OCI-LY1 (cell line): ENCODE results near the gene DENND1B.

ENCODE experiments used
- H2AFZ ChIP-seq: fragments of 200-600 bp; sonication (generic), shearing (Covaris generic); 2 replicates; pipeline ENCODE4 v1.6.0; 2014; ENCODE audit warnings: antibody characterized with exemption, mild to moderate bottlenecking, low read length
- H3F3A ChIP-seq: fragments of 200-600 bp; sonication (generic), shearing (Covaris generic); 2 replicates; pipeline ENCODE4 v1.6.0; 2014; ENCODE audit warnings: mild to moderate bottlenecking, antibody characterized with exemption, low read length, moderate library complexity; ENCODE audit not compliant: insufficient read depth
- H3K27ac ChIP-seq: fragments of 200-600 bp; sonication (generic); 2 replicates; pipeline ENCODE4 v1.5.1; 2014; ENCODE audit warnings: low read length, mixed run types, mild to moderate bottlenecking, low read depth; ENCODE audit not compliant: poor library complexity, severe bottlenecking
- H3K27me3 ChIP-seq: fragments of 200-600 bp; sonication (generic); 2 replicates; pipeline ENCODE4 v1.6.0; 2014; ENCODE audit warnings: antibody characterized with exemption, mild to moderate bottlenecking, low read length, moderate library complexity; ENCODE audit not compliant: insufficient read depth
- H3K36me3 ChIP-seq: fragments of 200-600 bp; sonication (generic); 2 replicates; pipeline ENCODE4 v1.6.1; 2014; ENCODE audit warnings: mild to moderate bottlenecking, antibody characterized with exemption, low read length, moderate library complexity, mixed read lengths; ENCODE audit not compliant: insufficient read depth
- H3K4me1 ChIP-seq: fragments of 200-600 bp; sonication (generic); 2 replicates; pipeline ENCODE4 v1.5.1; 2014; ENCODE audit warnings: mild to moderate bottlenecking, low read length, moderate library complexity; ENCODE audit not compliant: insufficient read depth, severe bottlenecking
- H3K4me2 ChIP-seq: fragments of 200-600 bp; sonication (generic), shearing (Covaris generic); 2 replicates; pipeline ENCODE4 v1.6.1; 2014; ENCODE audit warnings: low read length
- H3K4me3 ChIP-seq: fragments of 200-600 bp; sonication (generic); 2 replicates; pipeline ENCODE4 v1.5.1; 2014; ENCODE audit warnings: low read length, low read depth, mild to moderate bottlenecking, mixed read lengths; ENCODE audit not compliant: poor library complexity, severe bottlenecking
- H3K79me2 ChIP-seq: fragments of 200-600 bp; shearing (Covaris generic); 2 replicates; pipeline ENCODE4 v1.6.1; 2016; ENCODE audit warnings: mixed run types, low read length, mixed read lengths; ENCODE audit not compliant: insufficient read depth
- H3K9ac ChIP-seq: fragments of 200-600 bp; sonication (generic), shearing (Covaris generic); 2 replicates; pipeline ENCODE4 v1.6.1; 2014; ENCODE audit warnings: mild to moderate bottlenecking, low read length, mixed read lengths
- H3K9me2 ChIP-seq: fragments of 200-600 bp; sonication (generic), shearing (Covaris generic); 2 replicates; pipeline ENCODE4 v1.6.1; 2014; ENCODE audit warnings: low read depth, mild to moderate bottlenecking, low read length, mixed read lengths
- H3K9me3 ChIP-seq: fragments of 200-600 bp; shearing (Covaris generic); 2 replicates; pipeline ENCODE4 v1.6.1; 2014; ENCODE audit warnings: low read length, mixed read lengths
- H4K20me1 ChIP-seq: fragments of 200-600 bp; sonication (generic), shearing (Covaris generic); 2 replicates; pipeline ENCODE4 v1.6.0; 2016; ENCODE audit warnings: mild to moderate bottlenecking, low read length; ENCODE audit not compliant: insufficient read depth
- CTCF ChIP-seq: fragments of 200-600 bp; sonication (generic), shearing (Covaris generic); IDR thresholded peaks from 2 replicates; pipeline ENCODE4 v1.5.1; 2017; ENCODE audit warnings: mild to moderate bottlenecking, antibody characterized with exemption, low read length, moderate library complexity, mixed read lengths
- EZH2 ChIP-seq: fragments of 200-600 bp; sonication (generic), shearing (Covaris generic); IDR thresholded peaks from 2 replicates; pipeline ENCODE4 v1.8.0; 2017; ENCODE audit warnings: borderline replicate concordance, mixed run types, mild to moderate bottlenecking, antibody characterized with exemption, low read length, moderate library complexity, mixed read lengths

DENND1B gene

DNA sequence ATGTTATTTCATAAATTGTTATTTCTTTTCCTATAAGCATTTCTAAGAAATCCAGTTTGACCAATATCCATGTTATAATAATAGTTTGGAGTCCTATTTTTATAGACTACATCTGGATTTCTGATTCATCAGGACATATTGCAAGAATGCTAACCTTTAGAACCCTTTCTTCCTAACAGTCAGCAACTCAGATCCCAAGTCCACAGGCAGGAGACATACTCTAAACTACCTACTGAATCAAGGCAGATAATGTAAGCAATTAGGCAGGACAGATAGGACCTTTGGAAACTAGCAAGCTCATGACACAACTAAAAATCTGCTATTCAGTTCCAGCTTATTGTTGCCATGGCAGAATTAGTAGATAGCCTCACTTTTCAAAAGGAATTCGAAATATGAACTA lies 104.1 kb downstream of the DENND1B start:
- Histone ChIP-seq H2AFZ (no peak overlapping the region), H3K9ac (no peak overlapping the region), H3K27ac (no peak overlapping the region), H4K20me1 (no peaks in the 10 kb centered on the region), H3K4me2 (no peak overlapping the region), H3K27me3 (no peaks in the 10 kb centered on the region), H3K79me2 (no peaks in the 10 kb centered on the region), H3K36me3 (no peaks in the 10 kb centered on the region), H3K9me3 (no peaks in the 10 kb centered on the region), H3K9me2 (no peaks in the 10 kb centered on the region), H3K4me3 (no peak overlapping the region), H3K4me1 (peaks cover 26% of the 10 kb centered on the region), H3F3A (no peaks in the 10 kb centered on the region; the same call in 1 of the 2 replicates)
- no peak for TF ChIP-seq CTCF
- TF ChIP-seq EZH2: no peak

DNA sequence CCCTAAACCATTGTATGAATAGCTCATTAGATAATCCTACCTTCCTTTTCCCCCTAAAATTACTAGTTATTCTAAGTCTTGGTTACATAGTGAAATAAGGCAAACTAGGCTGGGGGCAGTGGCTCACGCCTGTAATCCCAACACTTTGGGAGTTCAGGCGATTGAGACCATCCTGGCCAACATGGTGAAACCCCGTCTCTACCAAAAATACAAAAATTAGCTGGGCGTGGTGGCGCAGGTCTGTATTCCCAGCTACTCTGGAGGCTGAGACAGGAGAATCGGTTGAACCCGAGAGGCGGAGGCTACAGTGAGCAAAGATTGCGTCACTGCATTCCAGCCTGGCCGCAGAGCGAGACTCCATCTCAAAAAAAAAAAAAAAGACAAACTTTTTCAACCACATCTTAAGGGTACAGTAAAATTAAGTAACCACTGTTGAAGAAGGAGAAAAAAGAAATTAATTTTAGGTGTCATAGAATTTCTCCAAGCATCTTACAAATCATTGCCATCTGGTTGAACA lies 108.5 kb downstream of the DENND1B start:
- Histone ChIP-seq H3K79me2 (no peaks in the 10 kb centered on the region), H3K9me2 (no peaks in the 10 kb centered on the region), H4K20me1 (no peaks in the 10 kb centered on the region), H3K4me2 (no peak overlapping the region), H3K9me3 (no peaks in the 10 kb centered on the region), H3K4me1 (peaks cover 12% of the 10 kb centered on the region), H3K27me3 (no peaks in the 10 kb centered on the region), H2AFZ (no peak overlapping the region), H3K27ac (no peak overlapping the region), H3F3A (no peaks in the 10 kb centered on the region; the same call in 1 of the 2 replicates), H3K9ac (no peak overlapping the region), H3K4me3 (no peak overlapping the region), H3K36me3 (no peaks in the 10 kb centered on the region)
- no peak for TF ChIP-seq EZH2

DNA sequence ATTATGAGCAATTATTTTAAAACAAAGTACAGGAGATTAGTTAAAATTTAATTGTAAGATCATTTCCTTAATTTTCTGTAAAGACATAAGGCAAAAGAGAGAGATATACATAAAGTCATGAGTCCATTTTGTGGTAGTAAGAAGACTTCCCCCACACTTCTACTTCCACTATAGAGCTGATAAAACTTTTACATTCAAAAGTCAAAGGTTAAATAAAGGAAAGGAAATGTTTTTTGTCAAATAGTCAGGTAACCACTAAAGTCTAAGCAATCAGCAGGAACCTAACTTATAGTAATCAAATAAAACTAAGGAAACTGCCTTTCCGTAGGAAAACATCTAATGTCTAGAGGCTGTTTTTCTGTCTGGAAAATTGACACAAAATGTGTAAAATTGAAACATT lies 110.9 kb downstream of the DENND1B start:
- no peak overlapping the region for H3K4me2 ChIP-seq
- no peaks in the 10 kb centered on the region for H4K20me1 ChIP-seq
- no peak overlapping the region for H2AFZ ChIP-seq
- TF ChIP-seq CTCF: no peak
- no peak for TF ChIP-seq EZH2
- H3K4me3 ChIP-seq: no peak overlapping the region
- H3K9ac ChIP-seq: no peak overlapping the region
- no peaks in the 10 kb centered on the region for H3K36me3 ChIP-seq
- no peaks in the 10 kb centered on the region for H3K9me3 ChIP-seq
- peaks cover 15% of the 10 kb centered on the region for H3K4me1 ChIP-seq
- H3K9me2 ChIP-seq: no peaks in the 10 kb centered on the region
- H3K27me3 ChIP-seq: no peaks in the 10 kb centered on the region
- no peaks in the 10 kb centered on the region for H3F3A ChIP-seq
- H3K79me2 ChIP-seq: no peaks in the 10 kb centered on the region
- no peak overlapping the region for H3K27ac ChIP-seq

DNA sequence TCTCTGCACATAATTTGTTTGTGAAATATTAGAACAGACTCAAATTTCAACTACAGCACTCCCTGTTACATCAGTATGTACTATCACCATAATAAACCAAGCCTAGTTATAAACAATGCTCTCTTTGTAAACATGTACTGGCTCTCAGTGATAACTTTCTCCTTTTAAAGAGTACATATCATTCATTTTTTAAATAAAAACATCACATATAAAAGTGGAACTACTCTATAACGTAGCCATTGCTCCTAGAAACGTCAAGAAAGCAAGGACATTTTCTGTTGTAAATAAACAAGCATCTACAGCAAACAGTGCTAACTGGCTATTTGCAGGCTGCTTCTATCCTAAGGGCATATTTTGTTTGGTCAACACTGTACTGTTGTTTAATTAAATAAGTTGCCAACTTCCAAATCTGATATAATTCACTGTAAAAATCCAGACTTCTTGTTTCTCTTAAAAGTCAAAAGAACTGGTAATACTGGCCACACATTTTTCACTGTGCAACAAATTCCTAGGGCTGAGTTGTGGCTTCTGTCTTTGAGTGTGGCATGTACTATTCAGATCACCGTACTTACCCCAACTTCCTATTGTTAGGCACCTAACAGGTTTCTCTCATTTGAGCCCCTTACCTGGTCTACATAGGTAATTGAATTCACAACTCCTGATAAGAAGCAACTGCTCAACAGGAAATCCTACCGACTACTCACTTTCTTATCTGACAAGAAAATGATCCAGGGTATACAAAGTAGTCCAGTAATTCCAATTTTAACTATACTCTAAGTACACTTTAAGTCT lies 111.9 kb downstream of the DENND1B start:
- no peaks in the 10 kb centered on the region for H3K79me2 ChIP-seq
- H3F3A ChIP-seq: no peaks in the 10 kb centered on the region
- no peak overlapping the region for H2AFZ ChIP-seq
- no peak overlapping the region for H3K4me3 ChIP-seq
- no peaks in the 10 kb centered on the region for H4K20me1 ChIP-seq
- H3K9ac ChIP-seq: no peak overlapping the region
- peaks cover 20% of the 10 kb centered on the region for H3K4me1 ChIP-seq
- TF ChIP-seq CTCF (no peak), EZH2 (no peak)
- no peaks in the 10 kb centered on the region for H3K9me2 ChIP-seq
- H3K4me2 ChIP-seq: no peak overlapping the region
- no peak overlapping the region for H3K27ac ChIP-seq
- H3K36me3 ChIP-seq: no peaks in the 10 kb centered on the region
- no peaks in the 10 kb centered on the region for H3K9me3 ChIP-seq
- no peaks in the 10 kb centered on the region for H3K27me3 ChIP-seq
